Lower lobe of right lung (tissue), 2 donors: ENCODE results near the gene CCNL2. TPM values are rescaled to one million over a fixed set of nuclear protein-coding genes. Genes with fewer than 3 reads are reported as not detected.
A peak's percentile ranks its signal among the peaks of the same experiment; 100 is the strongest.
"Not testable (repeated sequence)": the region's sequence is repeated elsewhere in the genome, so short reads cannot be mapped to it uniquely, and the experiment has no call there.

Experiments used
- ATAC-seq, 2 donors: fragments of 200-7000 bp; cut with Tn5 transposase; one replicate each; pipeline ENCODE4 v1.9.1; 2020 to 2022; ENCODE audit warnings: mild to moderate bottlenecking in 2 of 2, moderate library complexity in 2 of 2
- DNase-seq: peaks from one replicate; pipeline ENCODE4 v3.0.0-alpha.2; 2020
- H3K27ac ChIP-seq: fragments of 200-600 bp; one replicate; pipeline ENCODE4 v1.8.0; 2022
- H3K27me3 ChIP-seq: fragments of 200-600 bp; one replicate; pipeline ENCODE4 v1.8.0; 2022; ENCODE audit warnings: low read depth
- H3K36me3 ChIP-seq: fragments of 200-600 bp; one replicate; pipeline ENCODE4 v1.8.0; 2022; ENCODE audit warnings: mild to moderate bottlenecking
- H3K4me1 ChIP-seq: fragments of 200-600 bp; one replicate; pipeline ENCODE4 v1.8.0; 2022
- H3K4me3 ChIP-seq: fragments of 200-600 bp; one replicate; pipeline ENCODE4 v1.8.0; 2022; ENCODE audit warnings: mild to moderate bottlenecking
- H3K9me3 ChIP-seq: fragments of 200-600 bp; one replicate; pipeline ENCODE4 v1.8.0; 2022
- intact Hi-C: fragments of 100-400 bp; cut with DNase I; formaldehyde crosslinking; loops from one replicate; pipeline ENCODE4 v1.11.0; 2022
- total RNA-seq: library from RNA; stranded (reverse); fragmentation: NEBNext Ultra II Directional; extraction: Animal tissue kit (Norgen Biotek cat#: 25700); gene quantifications from one replicate; pipeline ENCODE4 v1.2.1, GENCODE V29; 2021
- TF ChIP-seq, protein P1 (sequence below): fragments of 200-600 bp; IDR thresholded peaks from one replicate; pipeline ENCODE4 v1.8.0; 2022; ENCODE audit warnings: antibody characterized with exemption, mild to moderate bottlenecking
- donor health status: DM: no; HTN: yes; CAD: no; lungs with severe emphysema.

CCNL2 gene
- total RNA-seq, 1 donor from 2014 or later: 165 TPM

DNA sequence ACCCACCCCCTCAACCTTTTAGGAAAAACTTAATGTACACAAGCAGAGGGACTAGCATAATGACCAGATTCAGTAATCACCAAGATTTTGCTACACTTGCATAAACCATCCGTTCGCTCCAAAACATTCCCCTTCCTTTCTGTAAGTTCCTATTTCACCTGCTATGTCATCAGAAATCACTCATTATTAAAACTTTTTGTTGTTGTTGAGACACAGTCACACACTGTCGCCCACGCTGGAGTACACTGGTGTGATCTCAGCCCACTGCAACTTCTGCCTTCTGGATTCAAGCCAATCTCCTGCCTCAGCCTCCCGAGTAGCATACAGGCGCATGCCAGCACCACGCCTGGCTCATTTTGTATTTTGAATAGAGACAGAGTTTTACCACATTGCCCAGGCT is 4.5 kb upstream of the CCNL2 start:
- no peak for DNase-seq
- Histone ChIP-seq H3K27me3 (no peaks in the 10 kb centered on the region), H3K9me3 (no peaks in the 10 kb centered on the region), H3K27ac (no peak overlapping the region), H3K4me3 (no peak overlapping the region), H3K4me1 (peaks cover 45% of the 10 kb centered on the region), H3K36me3 (peaks cover 58% of the 10 kb centered on the region)
- no peak for ATAC-seq
- TF ChIP-seq, protein P1, sequence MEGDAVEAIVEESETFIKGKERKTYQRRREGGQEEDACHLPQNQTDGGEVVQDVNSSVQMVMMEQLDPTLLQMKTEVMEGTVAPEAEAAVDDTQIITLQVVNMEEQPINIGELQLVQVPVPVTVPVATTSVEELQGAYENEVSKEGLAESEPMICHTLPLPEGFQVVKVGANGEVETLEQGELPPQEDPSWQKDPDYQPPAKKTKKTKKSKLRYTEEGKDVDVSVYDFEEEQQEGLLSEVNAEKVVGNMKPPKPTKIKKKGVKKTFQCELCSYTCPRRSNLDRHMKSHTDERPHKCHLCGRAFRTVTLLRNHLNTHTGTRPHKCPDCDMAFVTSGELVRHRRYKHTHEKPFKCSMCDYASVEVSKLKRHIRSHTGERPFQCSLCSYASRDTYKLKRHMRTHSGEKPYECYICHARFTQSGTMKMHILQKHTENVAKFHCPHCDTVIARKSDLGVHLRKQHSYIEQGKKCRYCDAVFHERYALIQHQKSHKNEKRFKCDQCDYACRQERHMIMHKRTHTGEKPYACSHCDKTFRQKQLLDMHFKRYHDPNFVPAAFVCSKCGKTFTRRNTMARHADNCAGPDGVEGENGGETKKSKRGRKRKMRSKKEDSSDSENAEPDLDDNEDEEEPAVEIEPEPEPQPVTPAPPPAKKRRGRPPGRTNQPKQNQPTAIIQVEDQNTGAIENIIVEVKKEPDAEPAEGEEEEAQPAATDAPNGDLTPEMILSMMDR: no peak
- intact Hi-C loops: no loop called here

DNA sequence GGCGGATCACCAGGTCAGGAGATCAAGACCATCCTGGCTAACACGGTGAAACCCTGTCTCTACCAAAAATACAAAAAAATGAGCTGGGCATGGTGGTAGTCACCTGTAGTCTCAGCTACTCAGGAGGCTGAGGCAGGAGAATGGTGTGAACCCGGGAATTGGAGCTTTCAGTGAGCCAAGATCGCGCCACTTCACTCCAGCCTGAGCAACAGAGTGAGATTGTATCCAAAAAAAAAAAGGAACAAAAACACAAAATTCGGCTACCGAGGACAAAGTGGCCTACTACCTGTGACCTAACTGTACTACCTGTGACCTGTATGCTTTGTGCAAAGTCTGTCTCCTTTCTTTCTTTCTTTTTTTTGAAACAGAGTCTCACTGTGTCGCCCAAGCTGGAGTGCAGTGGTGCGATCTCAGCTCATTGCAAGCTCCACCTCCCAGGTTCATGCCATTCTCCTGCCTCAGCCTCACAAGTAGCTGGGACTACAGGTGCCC is 3.8 kb upstream of the CCNL2 start:
- H3K27ac ChIP-seq, H3K4me3 ChIP-seq, H3K9me3 ChIP-seq, H3K27me3 ChIP-seq, DNase-seq, intact Hi-C loops, ATAC-seq: not testable (repeated sequence)
- H3K36me3 ChIP-seq: peaks cover 62% of the 10 kb centered on the region
- peaks cover 44% of the 10 kb centered on the region for H3K4me1 ChIP-seq

DNA sequence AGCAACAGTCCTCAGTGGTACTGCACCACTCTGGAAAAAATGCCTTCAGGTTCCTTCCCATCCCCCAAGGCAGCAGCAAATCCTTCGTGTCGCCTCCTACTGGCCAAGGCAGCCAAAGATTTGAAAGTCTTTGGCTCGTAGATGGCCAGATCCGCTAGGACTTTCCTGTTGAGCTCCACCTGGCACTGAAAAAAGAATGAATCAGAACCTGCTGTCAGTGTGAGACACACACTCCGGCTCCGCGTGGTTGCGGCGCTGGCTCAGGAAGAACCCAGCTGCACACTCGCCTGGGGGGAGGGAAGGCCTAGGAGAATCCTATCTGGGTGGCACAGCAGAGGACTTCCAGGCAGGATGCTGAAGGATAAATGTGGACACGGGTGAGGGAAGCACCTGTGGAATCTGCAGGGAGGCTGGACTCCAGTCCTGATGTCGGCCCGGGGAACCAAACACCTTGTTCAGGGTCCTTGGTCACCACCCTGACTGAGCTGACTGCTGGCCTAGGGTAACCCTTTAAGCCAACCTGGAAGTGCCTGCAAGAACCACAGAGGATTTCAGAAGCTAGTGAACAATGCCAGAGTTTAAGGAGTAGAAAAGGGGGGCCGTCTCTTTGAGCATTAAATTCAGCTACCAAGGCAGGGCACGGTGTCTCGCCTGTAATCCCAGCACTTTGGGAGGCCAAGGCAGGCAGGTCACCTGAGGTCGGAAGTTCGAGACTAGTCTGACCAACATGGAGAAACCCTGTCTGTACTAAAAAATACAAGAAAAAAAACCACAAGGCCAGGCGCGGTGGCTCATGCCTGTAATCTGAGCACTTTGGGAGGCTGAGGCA is 3.2 kb upstream of the CCNL2 start:
- H3K27ac ChIP-seq: no peak overlapping the region
- no peaks in the 10 kb centered on the region for H3K9me3 ChIP-seq
- no peak for DNase-seq
- TF ChIP-seq, protein P1: peak; percentile 39
- no peaks in the 10 kb centered on the region for H3K27me3 ChIP-seq
- no peak for ATAC-seq
- intact Hi-C loops: no loop called here
- H3K36me3 ChIP-seq: peaks cover 68% of the 10 kb centered on the region
- no peak overlapping the region for H3K4me3 ChIP-seq
- H3K4me1 ChIP-seq: peaks cover 46% of the 10 kb centered on the region

GRCh38 chr1:1401457-1402010 is 2.4 kb upstream of the CCNL2 start:
- no peak for DNase-seq
- Histone ChIP-seq H3K4me3 (no peak overlapping the region), H3K4me1 (peaks cover 45% of the 10 kb centered on the region), H3K27ac (no peak overlapping the region), H3K9me3 (no peaks in the 10 kb centered on the region), H3K36me3 (peaks cover 76% of the 10 kb centered on the region), H3K27me3 (no peaks in the 10 kb centered on the region)
- intact Hi-C loops: no loop called here
- no peak for ATAC-seq
- TF ChIP-seq, protein P1: no peak

DNA sequence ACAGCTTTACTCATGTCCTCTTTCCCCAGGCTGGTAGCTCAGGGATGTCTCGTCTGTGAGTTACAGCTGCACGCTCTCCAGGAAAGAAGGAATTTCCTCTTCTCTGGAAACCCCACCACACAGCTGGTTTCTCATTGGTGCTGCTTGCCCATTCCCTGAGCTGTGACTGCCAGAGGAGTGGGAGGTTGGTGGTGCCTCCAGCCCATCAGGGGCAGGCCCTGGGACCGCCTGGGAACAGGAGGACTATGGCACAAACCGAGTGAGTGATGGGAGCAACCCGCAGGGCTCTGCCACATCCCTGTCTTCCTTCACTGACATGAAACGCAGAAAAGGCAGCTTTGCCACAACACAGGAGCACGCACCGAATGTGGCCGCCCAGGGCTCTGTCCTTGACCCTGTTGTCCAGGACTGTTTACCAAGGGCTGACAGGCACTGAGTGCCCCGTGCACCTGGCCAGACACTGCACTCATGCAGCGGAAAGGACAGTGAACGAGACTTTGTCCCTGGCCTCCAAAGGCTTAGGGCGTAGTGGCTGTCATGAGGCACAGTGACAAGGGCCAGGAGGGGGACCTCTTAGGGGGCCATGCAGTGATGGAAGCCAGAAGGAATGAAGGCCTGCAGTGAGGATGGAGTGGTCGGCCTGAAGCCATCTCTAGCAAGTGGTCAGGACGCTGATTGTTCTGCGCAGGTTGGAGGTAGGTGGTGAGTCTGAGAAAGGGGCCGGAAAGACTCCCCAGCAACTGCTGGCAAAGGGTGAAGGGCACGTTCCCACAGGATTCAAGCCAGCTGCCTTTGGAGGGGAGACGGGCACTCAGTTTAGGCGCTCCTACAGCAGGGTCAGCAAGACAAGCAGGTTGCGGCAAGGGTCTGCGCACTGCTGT is 1.7 kb upstream of the CCNL2 start:
- H3K4me3 ChIP-seq: peak overlapping the region; percentile 93
- H3K36me3 ChIP-seq: peaks cover 79% of the 10 kb centered on the region
- H3K27ac ChIP-seq: peak overlapping the region; percentile 90
- no peaks in the 10 kb centered on the region for H3K27me3 ChIP-seq
- no peak for DNase-seq
- H3K4me1 ChIP-seq: peaks cover 38% of the 10 kb centered on the region
- intact Hi-C loops: no loop called here
- ATAC-seq: no peak
- no peaks in the 10 kb centered on the region for H3K9me3 ChIP-seq
- TF ChIP-seq, protein P1: no peak
